Measurements from ENCODE around the gene MYT1.
"Not testable (repeated sequence)": the region's sequence is repeated elsewhere in the genome, so short reads cannot be mapped to it uniquely, and the experiment has no call there.

The MYT1 gene

DNA sequence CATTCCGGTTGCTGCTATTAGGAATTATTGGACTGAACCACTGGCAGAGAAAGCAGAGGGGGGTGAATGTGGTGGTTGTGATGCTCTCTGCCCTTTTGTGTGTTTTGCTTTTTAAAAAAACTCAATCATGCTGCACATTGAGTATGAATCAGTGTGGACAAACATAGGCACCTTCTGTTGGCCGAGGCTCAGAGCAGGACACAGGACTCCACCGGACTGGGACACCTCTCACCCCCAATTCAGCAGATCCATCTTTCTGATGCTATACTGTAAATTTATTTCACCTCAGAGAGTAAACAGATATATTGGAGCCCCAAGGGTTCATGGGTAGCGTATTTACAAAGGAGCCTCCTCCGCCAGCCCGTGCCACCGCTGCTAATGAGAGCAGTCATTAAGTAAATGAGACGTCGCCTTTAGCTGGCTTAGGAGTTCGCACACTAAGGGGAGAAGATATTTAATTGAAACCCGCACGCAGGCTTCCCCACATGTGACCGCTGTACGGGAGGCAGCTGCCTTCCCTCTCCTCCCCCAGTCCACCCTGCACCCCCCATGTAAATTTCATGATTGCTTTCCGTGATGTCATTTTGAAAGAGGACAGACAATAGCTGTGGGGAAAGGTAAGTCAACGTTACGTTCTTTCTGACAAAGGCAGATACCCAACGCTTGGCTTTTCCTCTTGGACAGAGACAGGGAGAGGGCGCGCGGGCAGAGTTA is at the start of gene MYT1:
MYT1 (plus strand) TSS at position 330 of the 714 bp plus-strand sequence. CDS start 34,410 bp downstream, outside the sequence.
- no peak for DNase-seq (ENCODE audit: low read depth in 3 of 3)

GRCh38 chr20:64115171-64115911 is 48.9 kb upstream of the MYT1 start:
- DNase-seq (ENCODE audit: low read depth in 3 of 3) = no peak

GRCh38 chr20:64116016-64116415 is 48.2 kb upstream of the MYT1 start:
- DNase-seq (ENCODE audit: low read depth in 3 of 3) = no peak

- no peak for DNase-seq (ENCODE audit: low read depth in 3 of 3)
Observed at GRCh38 chr20:64116541-64117431, 47.5 kb upstream of the MYT1 start.

DNA sequence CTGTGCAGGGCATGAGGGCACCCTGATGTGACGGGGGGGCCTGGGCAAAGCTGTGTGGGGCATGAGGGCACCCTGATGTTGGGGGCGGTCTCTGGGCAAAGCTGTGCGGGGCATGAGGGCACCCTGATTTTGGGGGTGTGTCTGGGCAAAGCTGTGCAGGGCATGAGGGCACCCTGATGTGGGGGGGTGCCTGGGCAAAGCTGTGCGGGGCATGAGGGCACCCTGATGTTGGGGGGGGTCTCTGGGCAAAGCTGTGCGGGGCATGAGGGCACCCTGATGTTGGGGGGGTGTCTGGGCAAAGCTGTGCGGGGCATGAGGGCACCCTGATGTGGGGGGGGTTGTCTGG is 46.8 kb upstream of the MYT1 start:
- DNase-seq (ENCODE audit: low read depth in 3 of 3) = not testable (repeated sequence)

- no peak for DNase-seq (ENCODE audit: low read depth in 3 of 3)
Observed at GRCh38 chr20:64119301-64119680, 45.0 kb upstream of the MYT1 start.

GRCh38 chr20:64119681-64120341 is 44.4 kb upstream of the MYT1 start:
- no peak for DNase-seq (ENCODE audit: low read depth in 3 of 3)

DNA sequence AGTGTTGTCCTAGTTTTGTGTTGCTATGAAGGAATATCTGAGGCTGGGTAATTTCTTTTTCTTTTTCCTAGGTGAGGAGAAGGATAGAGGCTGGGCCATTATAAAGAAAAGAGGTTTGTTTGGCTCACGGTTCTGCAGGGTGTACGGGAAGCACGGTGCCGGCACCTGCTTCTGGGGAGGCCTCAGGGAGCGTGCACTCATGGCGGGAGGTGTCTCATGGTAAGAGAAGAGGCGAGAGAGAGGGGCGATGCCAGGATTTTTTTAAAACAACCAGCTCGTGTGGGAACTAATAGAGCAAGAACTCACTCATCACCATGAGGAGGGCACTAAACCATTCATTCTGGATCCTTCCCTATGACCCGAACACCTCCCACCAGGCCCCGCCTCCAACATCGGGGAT is 42.7 kb upstream of the MYT1 start:
- no peak for DNase-seq (ENCODE audit: low read depth in 3 of 3)

DNA sequence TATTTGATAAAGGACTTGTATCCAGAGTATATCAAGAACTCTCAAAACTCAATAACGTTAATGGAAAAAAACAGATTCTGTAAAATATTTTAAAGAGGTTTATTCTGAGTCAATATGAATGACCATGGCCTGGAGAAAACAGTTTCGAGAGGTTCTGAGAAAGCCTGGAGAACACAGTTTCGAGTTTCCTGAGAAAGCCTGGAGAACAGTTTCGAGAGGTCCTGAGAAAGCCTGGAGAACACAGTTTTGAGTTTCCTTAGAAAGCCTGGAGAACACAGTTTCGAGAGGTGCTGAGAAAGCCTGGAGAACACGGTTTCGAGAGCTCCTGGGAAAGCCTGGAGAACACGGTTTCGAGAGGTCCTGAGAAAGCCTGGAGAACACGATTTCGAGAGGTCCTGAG is 41.3 kb upstream of the MYT1 start:
- DNase-seq (ENCODE audit: low read depth in 3 of 3) = not testable (repeated sequence)

- not testable (repeated sequence) for DNase-seq (ENCODE audit: low read depth in 3 of 3)
Observed at GRCh38 chr20:64123517-64123916, 40.7 kb upstream of the MYT1 start.

- no peak for DNase-seq (ENCODE audit: low read depth in 3 of 3)
Observed at GRCh38 chr20:64129146-64129782, 35.0 kb upstream of the MYT1 start.

DNA sequence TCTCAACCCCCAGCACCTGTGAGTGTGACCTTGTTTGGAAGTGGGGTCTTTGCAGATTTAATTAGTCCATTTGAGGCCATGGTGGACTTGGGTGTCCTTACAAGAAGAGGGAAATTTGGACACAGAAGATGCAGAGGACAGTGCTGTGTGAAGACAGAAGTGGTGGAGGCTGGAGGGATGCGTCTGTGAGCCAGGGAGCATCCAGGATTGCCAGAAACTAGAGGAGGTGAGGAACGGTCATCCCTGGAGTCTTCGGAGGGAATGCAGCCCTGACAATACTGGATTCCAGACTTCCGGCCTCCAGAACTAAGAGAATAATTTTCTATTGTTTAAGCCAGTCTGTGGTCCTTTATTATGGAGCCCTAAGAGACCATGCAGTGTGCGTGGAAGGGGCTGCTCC is 34.0 kb upstream of the MYT1 start:
- no peak for DNase-seq (ENCODE audit: low read depth in 3 of 3)

DNA sequence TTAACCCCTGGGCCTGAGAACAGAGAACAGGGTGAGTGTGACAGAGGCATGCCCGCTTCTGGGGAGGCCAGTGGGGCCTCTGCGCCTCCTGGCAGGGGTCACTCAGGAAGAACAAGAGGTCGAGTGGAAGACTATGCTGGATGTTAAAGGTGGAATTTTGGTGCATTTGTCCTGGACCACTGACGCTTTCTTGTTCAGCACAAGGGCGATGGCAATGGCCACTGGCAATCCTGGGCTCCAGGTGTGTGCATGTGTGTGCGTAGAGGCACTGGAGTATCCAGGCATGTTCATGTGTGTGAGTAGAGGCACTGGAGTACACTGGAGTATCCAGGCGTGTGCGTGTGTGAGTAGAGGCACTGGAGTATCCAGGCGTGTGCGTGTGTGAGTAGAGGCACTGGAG is 33.4 kb upstream of the MYT1 start:
- DNase-seq (ENCODE audit: low read depth in 3 of 3) = no peak

GRCh38 chr20:64131406-64131805 is 32.8 kb upstream of the MYT1 start:
- DNase-seq (ENCODE audit: low read depth in 3 of 3) = no peak

GRCh38 chr20:64133951-64134407 is 30.3 kb upstream of the MYT1 start:
- no peak for DNase-seq (ENCODE audit: low read depth in 3 of 3)

DNA sequence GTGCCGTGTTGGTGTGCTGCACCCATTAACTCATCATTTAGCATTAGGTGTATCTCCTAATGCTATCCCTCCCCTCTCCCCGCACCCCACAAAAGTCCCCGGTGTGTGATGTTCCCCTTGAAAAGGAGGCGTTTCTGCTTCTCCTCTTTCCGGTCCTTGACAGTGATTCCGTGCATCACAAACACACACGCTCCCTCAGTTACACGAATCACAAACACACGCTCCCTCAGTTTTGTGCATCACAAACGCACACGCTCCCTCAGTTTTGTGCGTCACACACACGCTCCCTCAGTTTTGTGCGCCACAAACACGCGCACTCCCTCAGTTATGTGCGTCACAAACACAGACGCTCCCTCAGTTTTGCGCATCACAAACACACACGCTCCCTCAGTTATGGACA is 29.5 kb upstream of the MYT1 start:
- DNase-seq (ENCODE audit: low read depth in 3 of 3) = not testable (repeated sequence)

- no peak for DNase-seq (ENCODE audit: low read depth in 3 of 3)
Observed at GRCh38 chr20:64136004-64136710, 28.1 kb upstream of the MYT1 start.

DNA sequence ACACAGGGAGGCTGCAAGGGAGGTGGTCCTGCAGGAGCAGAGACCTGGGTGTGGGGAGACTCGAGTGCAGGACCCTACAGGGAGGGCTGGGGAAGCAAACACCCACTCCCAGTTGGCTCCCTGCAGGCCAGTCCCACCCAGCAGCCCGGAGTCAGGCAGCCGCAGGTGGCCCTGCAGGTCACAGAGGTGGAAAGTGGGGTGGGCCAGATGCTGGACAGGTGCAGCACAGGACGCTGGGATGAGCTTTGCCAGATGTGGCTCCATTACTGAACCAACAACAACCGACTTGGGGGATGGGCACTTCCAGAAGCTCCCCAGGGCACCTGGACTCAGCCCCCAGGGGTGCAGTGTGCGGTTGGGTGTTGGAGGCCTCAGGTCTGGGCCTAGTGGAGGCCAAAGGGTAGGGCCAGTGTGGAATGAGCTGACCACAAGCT is 26.6 kb upstream of the MYT1 start:
- no peak for DNase-seq (ENCODE audit: low read depth in 3 of 3)

DNA sequence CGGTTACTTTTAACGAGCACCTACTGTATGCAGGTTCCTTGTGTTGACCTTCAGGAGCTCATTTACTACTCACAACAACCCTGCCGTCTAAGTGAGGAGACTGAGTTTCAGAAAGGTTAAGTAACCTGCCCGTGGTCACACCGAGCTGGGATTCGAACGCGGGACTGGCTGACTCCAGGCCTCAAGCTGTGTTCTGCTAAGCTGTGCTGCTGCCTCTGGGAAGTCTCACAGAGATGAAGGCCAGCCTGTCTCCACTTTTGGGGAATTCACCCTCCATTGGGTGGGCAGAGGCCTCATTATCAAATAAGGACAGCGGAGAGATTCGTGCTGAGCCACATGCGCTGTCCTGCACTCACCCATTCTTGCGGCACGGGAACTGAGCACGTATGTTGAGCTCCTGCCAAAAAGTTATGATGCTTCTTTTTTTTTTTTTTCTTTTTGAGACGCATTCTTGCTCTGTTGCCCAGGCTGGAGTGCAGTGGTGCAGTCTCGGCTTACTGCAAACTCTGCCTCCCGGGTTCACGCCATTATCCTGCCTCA is 25.9 kb upstream of the MYT1 start:
- no peak for DNase-seq (ENCODE audit: low read depth in 3 of 3)

Measured in stimulated activated CD4-positive, alpha-beta T cell treated with anti-CD3 and anti-CD28 coated beads, TNF-alpha, amount 100 ng/mL, for 48 hours (primary cell).